NCI-H345 (cell line): ENCODE results near the gene KCTD5.
"Not testable (repeated sequence)": the region's sequence is repeated elsewhere in the genome, so short reads cannot be mapped to it uniquely, and the experiment has no call there.

Source experiments
- DNase-seq: peaks from one replicate; lab custom pipeline; 2025; lab: John Stamatoyannopoulos, UW

The KCTD5 gene

GRCh38 chr16:2682209-2683021, at the start of gene KCTD5:
KCTD5 (plus strand) TSS chr16:2682523; CDS start chr16:2682549, 26 bp downstream.
- peak; percentile 97 for DNase-seq

- not testable (repeated sequence) for DNase-seq
These were observed 43.1 kb upstream of the KCTD5 start for GRCh38 chr16:2639071-2639721.

- not testable (repeated sequence) for DNase-seq
These were observed 42.6 kb upstream of the KCTD5 start for GRCh38 chr16:2639722-2640072.

- not testable (repeated sequence) for DNase-seq
These were observed 39.8 kb upstream of the KCTD5 start for GRCh38 chr16:2642561-2642960.

GRCh38 chr16:2644754-2645453, 37.4 kb upstream of the KCTD5 start:
- DNase-seq: not testable (repeated sequence)

- not testable (repeated sequence) for DNase-seq
These were observed 31.0 kb upstream of the KCTD5 start for GRCh38 chr16:2651268-2651871.

GRCh38 chr16:2653915-2654314, 28.4 kb upstream of the KCTD5 start:
- DNase-seq: not testable (repeated sequence)

GRCh38 chr16:2654949-2655348, 27.4 kb upstream of the KCTD5 start:
- DNase-seq: not testable (repeated sequence)

GRCh38 chr16:2656985-2657384, 25.3 kb upstream of the KCTD5 start:
- DNase-seq: no peak

- DNase-seq: not testable (repeated sequence)
These were observed 24.5 kb upstream of the KCTD5 start for GRCh38 chr16:2657803-2658202.

GRCh38 chr16:2659560-2659959, 22.8 kb upstream of the KCTD5 start:
- DNase-seq: not testable (repeated sequence)

- not testable (repeated sequence) for DNase-seq
These were observed 22.2 kb upstream of the KCTD5 start for GRCh38 chr16:2660014-2660662.

GRCh38 chr16:2660755-2661373, 21.5 kb upstream of the KCTD5 start:
- DNase-seq: not testable (repeated sequence)

GRCh38 chr16:2663553-2664546, 18.5 kb upstream of the KCTD5 start:
- DNase-seq: no peak

GRCh38 chr16:2664574-2664982, 17.7 kb upstream of the KCTD5 start:
- no peak for DNase-seq

- DNase-seq: not testable (repeated sequence)
These were observed 15.7 kb upstream of the KCTD5 start for GRCh38 chr16:2666671-2667070.

- DNase-seq: not testable (repeated sequence)
These were observed 12.7 kb upstream of the KCTD5 start for GRCh38 chr16:2669587-2669986.

- DNase-seq: not testable (repeated sequence)
These were observed 12.3 kb upstream of the KCTD5 start for GRCh38 chr16:2670017-2670416.

- DNase-seq: not testable (repeated sequence)
These were observed 11.1 kb upstream of the KCTD5 start for GRCh38 chr16:2671193-2671592.

GRCh38 chr16:2671741-2672140, 10.6 kb upstream of the KCTD5 start:
- DNase-seq: no peak
